Measurements from ENCODE around the gene NAA60.

NAA60 gene

GRCh38 chr16:3510416-3510815 lies 66.9 kb downstream of the NAA60 start:
- DNase-seq (ENCODE audit: low read depth in 2 of 2) = no peak

GRCh38 chr16:3511286-3512180 lies 68.1 kb downstream of the NAA60 start:
- DNase-seq (ENCODE audit: low read depth in 2 of 2) = no peak

- no peak for DNase-seq (ENCODE audit: low read depth in 2 of 2)
Observed at GRCh38 chr16:3513892-3514583, 70.6 kb downstream of the NAA60 start.

- no peak for DNase-seq (ENCODE audit: low read depth in 2 of 2)
Observed at GRCh38 chr16:3514621-3515020, 71.1 kb downstream of the NAA60 start.

GRCh38 chr16:3515897-3516296 lies 72.4 kb downstream of the NAA60 start:
- no peak for DNase-seq (ENCODE audit: low read depth in 2 of 2)

- no peak for DNase-seq (ENCODE audit: low read depth in 2 of 2)
Observed at GRCh38 chr16:3518292-3518985, 75.0 kb downstream of the NAA60 start.

GRCh38 chr16:3518986-3519348 lies 75.5 kb downstream of the NAA60 start:
- DNase-seq (ENCODE audit: low read depth in 2 of 2) = no peak

GRCh38 chr16:3519581-3519980 lies 76.1 kb downstream of the NAA60 start:
- DNase-seq (ENCODE audit: low read depth in 2 of 2) = no peak

GRCh38 chr16:3520413-3520812 lies 76.9 kb downstream of the NAA60 start:
- DNase-seq (ENCODE audit: low read depth in 2 of 2) = no peak

- no peak for DNase-seq (ENCODE audit: low read depth in 2 of 2)
Observed at GRCh38 chr16:3520841-3521240, 77.4 kb downstream of the NAA60 start.

- no peak for DNase-seq (ENCODE audit: low read depth in 2 of 2)
Observed at GRCh38 chr16:3523281-3523680, 79.8 kb downstream of the NAA60 start.

GRCh38 chr16:3525951-3526350 lies 82.5 kb downstream of the NAA60 start:
- DNase-seq (ENCODE audit: low read depth in 2 of 2) = no peak

- peak; percentile 11 to 32 for DNase-seq (ENCODE audit: low read depth in 2 of 2)
Observed at GRCh38 chr16:3527216-3527829, 83.8 kb downstream of the NAA60 start.

- DNase-seq (ENCODE audit: low read depth in 2 of 2) = no peak
Observed at GRCh38 chr16:3528406-3528805, 84.9 kb downstream of the NAA60 start.

GRCh38 chr16:3529175-3529574 lies 85.7 kb downstream of the NAA60 start:
- no peak for DNase-seq (ENCODE audit: low read depth in 2 of 2)

- DNase-seq (ENCODE audit: low read depth in 2 of 2) = no peak
Observed at GRCh38 chr16:3530371-3530914, 87.0 kb downstream of the NAA60 start.

GRCh38 chr16:3532741-3533140 lies 89.3 kb downstream of the NAA60 start:
- no peak for DNase-seq (ENCODE audit: low read depth in 2 of 2)

GRCh38 chr16:3534126-3534525 lies 90.6 kb downstream of the NAA60 start:
- no peak for DNase-seq (ENCODE audit: low read depth in 2 of 2)

GRCh38 chr16:3536271-3536731 lies 92.8 kb downstream of the NAA60 start:
- DNase-seq (ENCODE audit: low read depth in 2 of 2) = no peak

Data from stimulated activated CD4-positive, alpha-beta T cell treated with anti-CD3 and anti-CD28 coated beads, Interleukin-1b, Interleukin-23, amount 100 ng/mL, for 4 hours (primary cell).